Neural cell (in vitro differentiated cells): ENCODE data around the gene FRMD4B. TPM values are rescaled to one million over a fixed set of nuclear protein-coding genes. Genes with fewer than 3 reads are reported as not detected.

Experiments
- H2AFZ ChIP-seq: fragments of 200-600, 300-800 bp; sonication (generic), shearing (Covaris generic); 2 replicates; pipeline ENCODE4 v1.6.0; 2014; ENCODE audit warnings: low read depth, mild to moderate bottlenecking, antibody characterized with exemption, low read length, moderate library complexity
- H3F3A ChIP-seq: fragments of 200-600 bp; shearing (Covaris generic); 2 replicates; pipeline ENCODE4 v1.6.1; 2016; ENCODE audit warnings: mild to moderate bottlenecking, moderate library complexity, mixed read lengths, antibody characterized with exemption, low read length; ENCODE audit not compliant: insufficient read depth, poor library complexity, severe bottlenecking
- H3K27ac ChIP-seq: fragments of 200-600, 300-800 bp; sonication (generic), shearing (Covaris generic); 2 replicates; pipeline ENCODE4 v1.5.1; 2014; ENCODE audit warnings: mild to moderate bottlenecking, low read length, moderate library complexity
- H3K27me3 ChIP-seq: fragments of 300-800, 200-600 bp; sonication (generic), shearing (Covaris generic); 2 replicates; pipeline ENCODE4 v1.6.0; 2014; ENCODE audit warnings: mild to moderate bottlenecking, low read depth, low read length, moderate library complexity; ENCODE audit not compliant: insufficient read depth
- H3K36me3 ChIP-seq: fragments of 300-800, 200-600 bp; sonication (generic), shearing (Covaris generic); 2 replicates; pipeline ENCODE4 v1.5.1; 2014; ENCODE audit warnings: mild to moderate bottlenecking, antibody characterized with exemption, low read length, moderate library complexity; ENCODE audit not compliant: insufficient read depth
- H3K4me2 ChIP-seq: fragments of 300-800, 200-600 bp; sonication (generic), shearing (Covaris generic); 2 replicates; pipeline ENCODE4 v1.6.0; 2014; ENCODE audit warnings: mild to moderate bottlenecking, low read length
- H3K4me3 ChIP-seq: fragments of 300-800, 200-600 bp; sonication (generic), shearing (Covaris generic); 2 replicates; pipeline ENCODE4 v1.5.1; 2014; ENCODE audit warnings: mild to moderate bottlenecking, low read length, moderate library complexity
- H3K79me2 ChIP-seq: fragments of 200-600 bp; shearing (Covaris generic); replicated peaks from 2 replicates; pipeline ENCODE4 v1.6.0; 2014; ENCODE audit warnings: mild to moderate bottlenecking, low read length, moderate library complexity; ENCODE audit not compliant: insufficient read depth
- H3K9ac ChIP-seq: fragments of 300-800, 200-600 bp; sonication (generic), shearing (Covaris generic); 2 replicates; pipeline ENCODE4 v1.6.1; 2016; ENCODE audit warnings: mild to moderate bottlenecking, low read length, mixed read lengths
- H3K9me2 ChIP-seq: fragments of 200-600 bp; shearing (Covaris generic); 2 replicates; pipeline ENCODE4 v1.6.1; 2016; ENCODE audit warnings: mild to moderate bottlenecking, low read length, mixed read lengths; ENCODE audit not compliant: insufficient read depth
- H3K9me3 ChIP-seq: fragments of 200-600, 300-800 bp; sonication (generic), shearing (Covaris generic); 2 replicates; pipeline ENCODE4 v1.6.1; 2016; ENCODE audit warnings: mild to moderate bottlenecking, mixed run types, low read length, moderate library complexity, mixed read lengths
- H4K20me1 ChIP-seq: fragments of 200-600 bp; shearing (Covaris generic); 2 replicates; pipeline ENCODE4 v1.6.1; 2016; ENCODE audit warnings: mild to moderate bottlenecking, mixed run types; ENCODE audit not compliant: insufficient read depth
- EP300 ChIP-seq: fragments of 450-650 bp; conservative IDR thresholded peaks from 2 replicates; pipeline ENCODE4 v1.6.1; 2014; ENCODE audit warnings: antibody characterized with exemption, mild to moderate bottlenecking, moderate library complexity; ENCODE audit not compliant: poor library complexity, severe bottlenecking
- EZH2 ChIP-seq: fragments of 200-600, 300-800 bp; shearing (Covaris generic), sonication (generic); IDR thresholded peaks from 2 replicates; pipeline ENCODE4 v1.6.1; 2014; ENCODE audit warnings: antibody characterized with exemption, low read length, borderline replicate concordance, mild to moderate bottlenecking; ENCODE audit not compliant: insufficient read depth, poor library complexity, severe bottlenecking
- MXI1 ChIP-seq: fragments of 450-650 bp; conservative IDR thresholded peaks from 2 replicates; pipeline ENCODE4 v1.6.1; 2014; ENCODE audit warnings: antibody characterized with exemption, mild to moderate bottlenecking; ENCODE audit not compliant: poor library complexity, severe bottlenecking
- POLR2AphosphoS5 ChIP-seq: IDR thresholded peaks from 2 replicates; pipeline ENCODE4 v1.6.1; 2012
- RAD21 ChIP-seq: fragments of 450-650 bp; conservative IDR thresholded peaks from 2 replicates; pipeline ENCODE4 v1.6.1; 2014; ENCODE audit warnings: antibody characterized with exemption, mild to moderate bottlenecking, moderate library complexity
- SMC3 ChIP-seq: fragments of 450-650 bp; conservative IDR thresholded peaks from 2 replicates; pipeline ENCODE4 v1.6.1; 2014; ENCODE audit warnings: antibody characterized with exemption, mild to moderate bottlenecking, moderate library complexity; ENCODE audit not compliant: poor library complexity
- TAF1 ChIP-seq: IDR thresholded peaks from 2 replicates; pipeline ENCODE4 v1.6.1; 2012; ENCODE audit warnings: low read depth
- polyA plus RNA-seq: library from polyadenylated mRNA; depleted of rRNA; stranded (reverse); fragments of >200 nt; gene quantifications from 2 replicates; pipeline ENCODE4 v1.2.3, GENCODE V29; 2014
- TF ChIP-seq, protein P1 (sequence below): fragments of 450-650 bp; IDR thresholded peaks from 2 replicates; pipeline ENCODE4 v1.5.1; 2014; ENCODE audit warnings: antibody characterized with exemption, mild to moderate bottlenecking, moderate library complexity; ENCODE audit not compliant: poor library complexity, severe bottlenecking
- TF ChIP-seq, protein P2 (sequence below): IDR thresholded peaks from 2 replicates; pipeline ENCODE4 v1.6.1; 2012; ENCODE audit warnings: borderline replicate concordance

The FRMD4B gene
- polyA plus RNA-seq, 1 donor from 2014 or later, result 6.2 TPM

GRCh38 chr3:69360690-69361089 lies 25.2 kb downstream of the FRMD4B start:
- no peak overlapping the region for H3K27ac ChIP-seq
- no peak overlapping the region for H3K9ac ChIP-seq
- H2AFZ ChIP-seq, result no peak overlapping the region
- H3K9me3 ChIP-seq, result no peaks in the 10 kb centered on the region
- H3F3A ChIP-seq, result no peaks in the 10 kb centered on the region
- no peaks in the 10 kb centered on the region for H3K9me2 ChIP-seq
- no peaks in the 10 kb centered on the region for H3K36me3 ChIP-seq
- H3K4me3 ChIP-seq, result no peak overlapping the region
- peaks cover 2% of the 10 kb centered on the region for H3K27me3 ChIP-seq
- no peaks in the 10 kb centered on the region for H4K20me1 ChIP-seq
- TF ChIP-seq RAD21 (no peak), MXI1 (no peak), TAF1 (no peak), EZH2 (no peak), EP300 (no peak), POLR2AphosphoS5 (no peak), SMC3 (no peak)
- TF ChIP-seq, protein P1, sequence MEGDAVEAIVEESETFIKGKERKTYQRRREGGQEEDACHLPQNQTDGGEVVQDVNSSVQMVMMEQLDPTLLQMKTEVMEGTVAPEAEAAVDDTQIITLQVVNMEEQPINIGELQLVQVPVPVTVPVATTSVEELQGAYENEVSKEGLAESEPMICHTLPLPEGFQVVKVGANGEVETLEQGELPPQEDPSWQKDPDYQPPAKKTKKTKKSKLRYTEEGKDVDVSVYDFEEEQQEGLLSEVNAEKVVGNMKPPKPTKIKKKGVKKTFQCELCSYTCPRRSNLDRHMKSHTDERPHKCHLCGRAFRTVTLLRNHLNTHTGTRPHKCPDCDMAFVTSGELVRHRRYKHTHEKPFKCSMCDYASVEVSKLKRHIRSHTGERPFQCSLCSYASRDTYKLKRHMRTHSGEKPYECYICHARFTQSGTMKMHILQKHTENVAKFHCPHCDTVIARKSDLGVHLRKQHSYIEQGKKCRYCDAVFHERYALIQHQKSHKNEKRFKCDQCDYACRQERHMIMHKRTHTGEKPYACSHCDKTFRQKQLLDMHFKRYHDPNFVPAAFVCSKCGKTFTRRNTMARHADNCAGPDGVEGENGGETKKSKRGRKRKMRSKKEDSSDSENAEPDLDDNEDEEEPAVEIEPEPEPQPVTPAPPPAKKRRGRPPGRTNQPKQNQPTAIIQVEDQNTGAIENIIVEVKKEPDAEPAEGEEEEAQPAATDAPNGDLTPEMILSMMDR, result no peak
- TF ChIP-seq, protein P2, sequence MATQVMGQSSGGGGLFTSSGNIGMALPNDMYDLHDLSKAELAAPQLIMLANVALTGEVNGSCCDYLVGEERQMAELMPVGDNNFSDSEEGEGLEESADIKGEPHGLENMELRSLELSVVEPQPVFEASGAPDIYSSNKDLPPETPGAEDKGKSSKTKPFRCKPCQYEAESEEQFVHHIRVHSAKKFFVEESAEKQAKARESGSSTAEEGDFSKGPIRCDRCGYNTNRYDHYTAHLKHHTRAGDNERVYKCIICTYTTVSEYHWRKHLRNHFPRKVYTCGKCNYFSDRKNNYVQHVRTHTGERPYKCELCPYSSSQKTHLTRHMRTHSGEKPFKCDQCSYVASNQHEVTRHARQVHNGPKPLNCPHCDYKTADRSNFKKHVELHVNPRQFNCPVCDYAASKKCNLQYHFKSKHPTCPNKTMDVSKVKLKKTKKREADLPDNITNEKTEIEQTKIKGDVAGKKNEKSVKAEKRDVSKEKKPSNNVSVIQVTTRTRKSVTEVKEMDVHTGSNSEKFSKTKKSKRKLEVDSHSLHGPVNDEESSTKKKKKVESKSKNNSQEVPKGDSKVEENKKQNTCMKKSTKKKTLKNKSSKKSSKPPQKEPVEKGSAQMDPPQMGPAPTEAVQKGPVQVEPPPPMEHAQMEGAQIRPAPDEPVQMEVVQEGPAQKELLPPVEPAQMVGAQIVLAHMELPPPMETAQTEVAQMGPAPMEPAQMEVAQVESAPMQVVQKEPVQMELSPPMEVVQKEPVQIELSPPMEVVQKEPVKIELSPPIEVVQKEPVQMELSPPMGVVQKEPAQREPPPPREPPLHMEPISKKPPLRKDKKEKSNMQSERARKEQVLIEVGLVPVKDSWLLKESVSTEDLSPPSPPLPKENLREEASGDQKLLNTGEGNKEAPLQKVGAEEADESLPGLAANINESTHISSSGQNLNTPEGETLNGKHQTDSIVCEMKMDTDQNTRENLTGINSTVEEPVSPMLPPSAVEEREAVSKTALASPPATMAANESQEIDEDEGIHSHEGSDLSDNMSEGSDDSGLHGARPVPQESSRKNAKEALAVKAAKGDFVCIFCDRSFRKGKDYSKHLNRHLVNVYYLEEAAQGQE, result no peak
- H3K79me2 ChIP-seq, result no peaks in the 10 kb centered on the region
- H3K4me2 ChIP-seq, result no peak overlapping the region

GRCh38 chr3:69359916-69360315 lies 26.0 kb downstream of the FRMD4B start:
- H3K36me3 ChIP-seq, result no peaks in the 10 kb centered on the region
- H3K9me3 ChIP-seq, result no peaks in the 10 kb centered on the region
- no peak overlapping the region for H3K4me3 ChIP-seq
- H4K20me1 ChIP-seq, result no peaks in the 10 kb centered on the region
- H2AFZ ChIP-seq, result no peak overlapping the region
- no peak overlapping the region for H3K9ac ChIP-seq
- H3K27me3 ChIP-seq, result peaks cover 2% of the 10 kb centered on the region
- H3K27ac ChIP-seq, result no peak overlapping the region
- no peaks in the 10 kb centered on the region for H3F3A ChIP-seq
- no peak overlapping the region for H3K4me2 ChIP-seq
- H3K79me2 ChIP-seq, result no peaks in the 10 kb centered on the region
- H3K9me2 ChIP-seq, result no peaks in the 10 kb centered on the region
- TF ChIP-seq SMC3, result no peak
- TF ChIP-seq, protein P2, result no peak
- TF ChIP-seq MXI1, result no peak
- TF ChIP-seq TAF1, result no peak
- TF ChIP-seq, protein P1, result no peak
- no peak for TF ChIP-seq EZH2
- no peak for TF ChIP-seq POLR2AphosphoS5
- TF ChIP-seq RAD21, result no peak
- TF ChIP-seq EP300, result no peak
